ENCODE results near the gene HK1.

DNA sequence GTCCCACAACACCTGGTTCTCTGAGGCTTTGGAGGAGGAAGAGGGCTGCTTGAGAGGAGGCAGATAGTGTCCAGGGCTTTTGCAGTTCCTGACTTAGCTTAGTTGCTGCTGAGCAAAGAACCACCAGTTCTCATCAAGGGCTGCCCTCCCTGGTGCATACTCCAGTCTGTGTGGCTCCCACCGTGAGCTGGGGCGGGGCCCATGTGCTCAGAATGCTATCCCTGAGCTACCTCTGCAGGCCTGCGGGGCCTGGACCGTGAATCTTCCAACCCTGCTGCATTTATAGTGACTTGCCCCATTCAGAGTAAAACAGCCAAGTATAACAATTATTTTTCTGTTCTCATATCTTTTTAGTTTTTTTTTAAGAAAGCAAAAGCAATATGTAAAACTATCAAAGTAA, 89.2 kb downstream of the HK1 start:
- TF ChIP-seq, protein P1, sequence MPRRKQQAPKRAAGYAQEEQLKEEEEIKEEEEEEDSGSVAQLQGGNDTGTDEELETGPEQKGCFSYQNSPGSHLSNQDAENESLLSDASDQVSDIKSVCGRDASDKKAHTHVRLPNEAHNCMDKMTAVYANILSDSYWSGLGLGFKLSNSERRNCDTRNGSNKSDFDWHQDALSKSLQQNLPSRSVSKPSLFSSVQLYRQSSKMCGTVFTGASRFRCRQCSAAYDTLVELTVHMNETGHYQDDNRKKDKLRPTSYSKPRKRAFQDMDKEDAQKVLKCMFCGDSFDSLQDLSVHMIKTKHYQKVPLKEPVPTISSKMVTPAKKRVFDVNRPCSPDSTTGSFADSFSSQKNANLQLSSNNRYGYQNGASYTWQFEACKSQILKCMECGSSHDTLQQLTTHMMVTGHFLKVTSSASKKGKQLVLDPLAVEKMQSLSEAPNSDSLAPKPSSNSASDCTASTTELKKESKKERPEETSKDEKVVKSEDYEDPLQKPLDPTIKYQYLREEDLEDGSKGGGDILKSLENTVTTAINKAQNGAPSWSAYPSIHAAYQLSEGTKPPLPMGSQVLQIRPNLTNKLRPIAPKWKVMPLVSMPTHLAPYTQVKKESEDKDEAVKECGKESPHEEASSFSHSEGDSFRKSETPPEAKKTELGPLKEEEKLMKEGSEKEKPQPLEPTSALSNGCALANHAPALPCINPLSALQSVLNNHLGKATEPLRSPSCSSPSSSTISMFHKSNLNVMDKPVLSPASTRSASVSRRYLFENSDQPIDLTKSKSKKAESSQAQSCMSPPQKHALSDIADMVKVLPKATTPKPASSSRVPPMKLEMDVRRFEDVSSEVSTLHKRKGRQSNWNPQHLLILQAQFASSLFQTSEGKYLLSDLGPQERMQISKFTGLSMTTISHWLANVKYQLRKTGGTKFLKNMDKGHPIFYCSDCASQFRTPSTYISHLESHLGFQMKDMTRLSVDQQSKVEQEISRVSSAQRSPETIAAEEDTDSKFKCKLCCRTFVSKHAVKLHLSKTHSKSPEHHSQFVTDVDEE (CRISPR knock-in tag; IDR thresholded peaks at IDR 0.05): no peak
- TF ChIP-seq RARB (CRISPR knock-in tag; IDR thresholded peaks at IDR 0.05) (no peak), ZFP3 (CRISPR knock-in tag; IDR thresholded peaks at IDR 0.05) (no peak)
